Progenitor cell of endocrine pancreas (in vitro differentiated cells): ENCODE data around the gene BRD3OS. TPM values are rescaled to one million over a fixed set of nuclear protein-coding genes. Genes with fewer than 3 reads are reported as not detected.
A peak's percentile ranks its signal among the peaks of the same experiment; 100 is the strongest.

Experiments
- DNase-seq: peaks from one replicate; pipeline ENCODE4 v3.0.0; 2021; ENCODE audit warnings: low spot score; ENCODE audit not compliant: unreplicated experiment
- H3K27ac Mint-ChIP-seq: 2 replicates; pipeline ENCODE4 v1.8.0; 2021; ENCODE audit warnings: mild to moderate bottlenecking, moderate library complexity, mixed read lengths
- H3K27me3 Mint-ChIP-seq: 2 replicates; pipeline ENCODE4 v1.8.0; 2021; ENCODE audit warnings: mixed read lengths
- H3K36me3 Mint-ChIP-seq: 2 replicates; pipeline ENCODE4 v1.8.0; 2022; ENCODE audit warnings: mixed read lengths; ENCODE audit not compliant: insufficient read depth
- H3K4me1 Mint-ChIP-seq: 2 replicates; pipeline ENCODE4 v1.8.0; 2021; ENCODE audit warnings: low read depth, mixed read lengths
- H3K4me3 Mint-ChIP-seq: 2 replicates; pipeline ENCODE4 v1.8.0; 2021; ENCODE audit warnings: low read depth, mild to moderate bottlenecking, moderate library complexity, mixed read lengths
- H3K9me3 Mint-ChIP-seq: 2 replicates; pipeline ENCODE4 v1.8.0; 2021; ENCODE audit warnings: low read depth, mixed read lengths
- total RNA-seq: library from RNA; stranded (reverse); gene quantifications from 2 replicates; pipeline ENCODE4 v1.2.1, GENCODE V29; 2021
- TF ChIP-seq, protein P1 (sequence below): fragments of 200-600 bp; sonication (generic); IDR thresholded peaks from one replicate; pipeline ENCODE4 v1.5.0; 2021; ENCODE audit warnings: antibody characterized with exemption, mild to moderate bottlenecking; ENCODE audit not compliant: unreplicated experiment

BRD3OS gene
- total RNA-seq, 1 donor from 2014 or later = 28.0 TPM

DNA sequence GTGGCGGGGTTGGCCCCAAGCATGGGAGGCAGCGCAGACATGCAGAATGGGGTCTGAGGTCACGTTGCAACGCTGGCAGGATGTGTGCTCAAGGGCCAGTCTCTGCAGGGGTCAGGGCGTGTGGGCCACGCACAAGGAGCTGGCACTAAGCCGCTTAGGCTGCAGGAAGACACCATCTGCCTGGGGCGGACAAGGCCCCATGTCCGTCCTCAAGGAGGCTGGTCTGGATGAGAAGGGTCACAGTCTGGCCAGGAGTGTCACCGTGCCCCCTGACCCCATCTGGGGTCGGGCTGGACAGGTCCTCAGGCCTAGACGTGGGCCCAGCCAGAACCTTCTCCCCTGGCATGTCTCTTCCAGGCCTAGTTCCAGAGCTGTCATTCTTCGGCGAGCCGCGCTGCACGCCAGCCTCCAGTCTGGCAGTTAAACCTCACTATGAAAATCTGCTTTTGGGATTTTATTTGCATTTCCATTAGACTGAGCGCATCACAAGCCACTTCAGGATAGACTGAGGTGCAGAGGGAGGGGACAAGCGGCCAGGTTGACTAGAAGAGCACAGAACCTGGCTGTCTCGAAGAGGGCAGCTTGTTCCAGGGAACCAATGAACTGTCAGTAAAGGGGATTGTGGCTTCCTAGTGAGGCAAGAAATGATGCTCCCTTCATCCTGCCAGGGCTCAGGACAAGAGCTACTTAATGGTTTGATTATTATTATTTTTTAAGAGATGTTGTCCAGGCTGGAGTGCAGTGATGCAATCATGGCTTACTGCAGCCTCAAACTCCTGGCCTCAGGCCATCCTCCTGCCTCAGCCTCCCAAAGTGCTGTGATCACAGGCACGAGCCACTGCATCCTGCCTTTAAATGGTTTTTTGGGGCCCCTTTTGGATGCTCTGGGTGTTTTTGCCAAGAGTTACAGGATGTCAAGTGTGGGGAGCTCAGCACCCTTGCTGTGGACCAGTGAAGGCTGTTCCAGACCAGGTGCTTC is 4.3 kb downstream of the BRD3OS start:
- TF ChIP-seq, protein P1, sequence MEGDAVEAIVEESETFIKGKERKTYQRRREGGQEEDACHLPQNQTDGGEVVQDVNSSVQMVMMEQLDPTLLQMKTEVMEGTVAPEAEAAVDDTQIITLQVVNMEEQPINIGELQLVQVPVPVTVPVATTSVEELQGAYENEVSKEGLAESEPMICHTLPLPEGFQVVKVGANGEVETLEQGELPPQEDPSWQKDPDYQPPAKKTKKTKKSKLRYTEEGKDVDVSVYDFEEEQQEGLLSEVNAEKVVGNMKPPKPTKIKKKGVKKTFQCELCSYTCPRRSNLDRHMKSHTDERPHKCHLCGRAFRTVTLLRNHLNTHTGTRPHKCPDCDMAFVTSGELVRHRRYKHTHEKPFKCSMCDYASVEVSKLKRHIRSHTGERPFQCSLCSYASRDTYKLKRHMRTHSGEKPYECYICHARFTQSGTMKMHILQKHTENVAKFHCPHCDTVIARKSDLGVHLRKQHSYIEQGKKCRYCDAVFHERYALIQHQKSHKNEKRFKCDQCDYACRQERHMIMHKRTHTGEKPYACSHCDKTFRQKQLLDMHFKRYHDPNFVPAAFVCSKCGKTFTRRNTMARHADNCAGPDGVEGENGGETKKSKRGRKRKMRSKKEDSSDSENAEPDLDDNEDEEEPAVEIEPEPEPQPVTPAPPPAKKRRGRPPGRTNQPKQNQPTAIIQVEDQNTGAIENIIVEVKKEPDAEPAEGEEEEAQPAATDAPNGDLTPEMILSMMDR = no peak
- Mint-ChIP-seq H3K4me1 (no peaks in the 10 kb centered on the region), H3K36me3 (peaks cover 14% of the 10 kb centered on the region), H3K9me3 (no peaks in the 10 kb centered on the region), H3K27ac (no peak overlapping the region), H3K4me3 (no peak overlapping the region), H3K27me3 (no peaks in the 10 kb centered on the region)
- no peak for DNase-seq

DNA sequence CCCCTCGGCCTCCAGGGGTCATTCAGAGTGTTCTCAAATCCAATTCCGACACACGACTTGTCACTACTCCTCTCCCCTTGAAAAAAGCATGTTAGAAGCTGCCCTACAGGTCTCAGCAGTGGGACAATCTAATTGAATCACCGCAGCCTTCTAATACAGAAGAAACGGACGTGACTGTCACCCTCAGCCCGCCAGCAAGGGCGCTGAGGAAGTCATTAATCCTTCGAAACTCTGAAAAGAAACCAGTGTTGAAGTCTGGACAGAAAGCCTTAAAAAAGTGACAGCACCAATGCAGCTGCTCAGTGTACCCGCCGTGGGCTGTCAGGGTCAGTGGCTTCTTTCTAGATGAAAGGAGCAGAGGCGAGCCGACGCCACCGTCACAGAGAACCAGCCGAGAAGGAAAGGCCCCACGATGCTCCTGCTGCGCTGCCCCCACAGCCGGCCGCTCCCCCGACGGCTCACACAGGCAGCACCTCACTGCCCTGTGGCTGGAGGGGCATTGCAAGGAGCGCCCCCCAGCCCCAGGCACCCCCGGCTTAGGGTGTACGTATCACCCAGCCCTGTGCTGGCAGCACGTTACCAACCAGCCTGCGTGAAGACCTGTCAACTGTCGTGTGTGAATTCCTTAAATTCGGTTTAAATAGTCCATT is 5.7 kb downstream of the BRD3OS start:
- Mint-ChIP-seq H3K27me3 (no peaks in the 10 kb centered on the region), H3K27ac (peak overlapping the region; percentile 27), H3K4me1 (no peaks in the 10 kb centered on the region), H3K9me3 (no peaks in the 10 kb centered on the region), H3K36me3 (peaks cover 18% of the 10 kb centered on the region), H3K4me3 (no peak overlapping the region)
- no peak for DNase-seq
- TF ChIP-seq, protein P1 = no peak

DNA sequence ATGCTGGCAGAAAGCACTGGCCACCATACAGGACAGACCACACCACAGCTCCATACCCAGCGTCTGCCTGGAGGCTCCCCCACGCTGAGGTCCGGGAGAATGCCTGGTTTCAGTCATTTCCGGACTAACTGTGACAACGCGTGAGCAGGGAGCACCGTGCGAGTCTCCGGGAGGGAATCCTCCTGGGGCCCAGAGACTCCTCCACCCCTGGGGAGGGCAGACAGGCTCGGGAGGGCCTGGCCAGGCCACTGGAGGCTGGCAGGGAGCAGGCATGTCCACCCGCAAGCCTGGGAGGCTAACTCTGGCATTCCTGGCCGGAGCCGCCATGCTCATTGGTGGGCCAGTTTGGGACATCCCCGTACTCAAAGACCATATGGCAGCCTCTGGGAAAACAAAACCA is 6.5 kb downstream of the BRD3OS start:
- TF ChIP-seq, protein P1 = no peak
- H3K27ac Mint-ChIP-seq = no peak overlapping the region
- peaks cover 24% of the 10 kb centered on the region for H3K36me3 Mint-ChIP-seq
- no peaks in the 10 kb centered on the region for H3K9me3 Mint-ChIP-seq
- H3K4me3 Mint-ChIP-seq = no peak overlapping the region
- H3K4me1 Mint-ChIP-seq = no peaks in the 10 kb centered on the region
- DNase-seq = no peak
- no peaks in the 10 kb centered on the region for H3K27me3 Mint-ChIP-seq

DNA sequence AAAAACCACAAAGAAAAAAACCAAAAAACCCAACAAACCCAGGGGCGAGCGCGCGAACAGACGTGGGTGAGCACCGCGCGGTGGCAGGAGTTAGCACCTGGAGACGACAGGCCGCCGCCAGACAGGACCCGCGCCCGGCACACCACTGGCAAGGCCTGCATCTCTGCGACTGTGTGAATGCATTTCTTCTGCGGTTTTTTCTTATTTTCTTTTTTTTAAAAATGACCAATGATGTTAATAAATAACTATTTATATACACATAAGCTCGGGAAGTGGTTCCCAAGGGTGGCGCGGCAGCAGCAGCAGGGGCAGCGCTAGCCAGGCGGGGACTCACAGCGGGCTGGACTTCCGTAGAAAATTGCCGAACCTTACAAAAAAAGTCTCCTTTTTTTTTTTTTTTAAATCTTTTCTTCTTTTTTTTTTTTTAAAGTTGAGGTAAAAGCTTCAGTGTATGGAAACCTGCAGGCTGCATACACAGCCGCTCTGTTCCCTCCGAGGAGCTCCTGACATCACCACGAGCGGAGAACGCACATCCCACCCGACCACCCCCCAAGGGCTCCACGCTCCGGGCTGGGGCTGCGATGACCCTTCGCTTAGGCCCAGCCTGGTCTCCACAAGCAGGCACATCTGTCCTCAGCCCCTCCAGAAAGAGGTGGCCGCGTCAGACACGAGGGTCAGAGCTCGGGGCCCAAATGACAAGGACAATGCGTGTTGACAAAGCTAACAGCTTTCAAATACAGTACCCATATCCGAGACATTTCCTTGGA is 7.4 kb downstream of the BRD3OS start:
- no peaks in the 10 kb centered on the region for H3K9me3 Mint-ChIP-seq
- no peak for DNase-seq
- no peaks in the 10 kb centered on the region for H3K4me1 Mint-ChIP-seq
- no peaks in the 10 kb centered on the region for H3K27me3 Mint-ChIP-seq
- H3K27ac Mint-ChIP-seq = no peak overlapping the region
- TF ChIP-seq, protein P1 = no peak
- peaks cover 27% of the 10 kb centered on the region for H3K36me3 Mint-ChIP-seq
- H3K4me3 Mint-ChIP-seq = no peak overlapping the region
